ENCODE data around the gene MAPKAPK3. TPM values are rescaled to one million over a fixed set of nuclear protein-coding genes. Genes with fewer than 3 reads are reported as not detected.

Gene MAPKAPK3
- total RNA-seq, 4 donors from 2014 or later, result 21.3 to 37.8 (median 26.9) TPM

DNA sequence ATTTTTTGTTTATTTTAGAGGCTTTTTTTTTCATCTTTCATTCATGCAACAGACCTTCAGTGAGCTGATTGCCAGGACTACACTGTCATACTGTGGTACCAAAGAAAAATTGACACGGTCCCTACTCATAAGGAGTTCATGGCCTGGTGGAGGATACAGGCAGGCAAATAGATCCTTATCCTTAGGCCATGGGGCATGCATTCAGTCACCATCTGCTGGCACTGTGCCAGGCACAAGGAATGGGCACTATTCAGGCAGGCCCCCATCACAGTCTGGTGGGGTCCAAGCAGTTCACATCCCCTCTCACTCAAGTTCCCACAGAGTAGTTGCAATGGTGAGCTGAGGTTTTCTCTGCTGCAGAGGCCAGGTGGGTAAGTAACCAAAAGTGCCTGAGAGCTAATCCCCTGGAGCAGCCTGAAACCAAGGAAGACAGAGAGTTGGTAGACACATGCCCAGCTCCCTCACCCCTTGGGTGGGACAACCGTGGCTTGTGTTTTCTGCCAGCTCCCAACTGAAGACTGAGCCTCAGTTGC lies 22.6 kb upstream of the MAPKAPK3 start:
- no peak for DNase-seq
- WGBS, 2 donors (ENCODE audit: low coverage in 1 of 2), result 39 to 57% methylated on average over 2 of the region's 2 CpGs
- Histone ChIP-seq H3K4me3 (no peak overlapping the region), H3K4me1 (peaks cover 5 to 19% (median 13%) of the 10 kb centered on the region in 4 donors), H3K27ac (no peak overlapping the region), H3K9me3 (no peaks in the 10 kb centered on the region), H3K36me3 (no peaks in the 10 kb centered on the region), H3K27me3 (no peaks in the 10 kb centered on the region)
- TF ChIP-seq EP300 (IDR thresholded peaks at IDR 0.05; ENCODE audit: low read depth) (no peak), POLR2A (IDR thresholded peaks at IDR 0.05) (no peak), POLR2AphosphoS5 (IDR thresholded peaks at IDR 0.05) (no peak)
- TF ChIP-seq, protein P1, sequence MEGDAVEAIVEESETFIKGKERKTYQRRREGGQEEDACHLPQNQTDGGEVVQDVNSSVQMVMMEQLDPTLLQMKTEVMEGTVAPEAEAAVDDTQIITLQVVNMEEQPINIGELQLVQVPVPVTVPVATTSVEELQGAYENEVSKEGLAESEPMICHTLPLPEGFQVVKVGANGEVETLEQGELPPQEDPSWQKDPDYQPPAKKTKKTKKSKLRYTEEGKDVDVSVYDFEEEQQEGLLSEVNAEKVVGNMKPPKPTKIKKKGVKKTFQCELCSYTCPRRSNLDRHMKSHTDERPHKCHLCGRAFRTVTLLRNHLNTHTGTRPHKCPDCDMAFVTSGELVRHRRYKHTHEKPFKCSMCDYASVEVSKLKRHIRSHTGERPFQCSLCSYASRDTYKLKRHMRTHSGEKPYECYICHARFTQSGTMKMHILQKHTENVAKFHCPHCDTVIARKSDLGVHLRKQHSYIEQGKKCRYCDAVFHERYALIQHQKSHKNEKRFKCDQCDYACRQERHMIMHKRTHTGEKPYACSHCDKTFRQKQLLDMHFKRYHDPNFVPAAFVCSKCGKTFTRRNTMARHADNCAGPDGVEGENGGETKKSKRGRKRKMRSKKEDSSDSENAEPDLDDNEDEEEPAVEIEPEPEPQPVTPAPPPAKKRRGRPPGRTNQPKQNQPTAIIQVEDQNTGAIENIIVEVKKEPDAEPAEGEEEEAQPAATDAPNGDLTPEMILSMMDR (IDR thresholded peaks at IDR 0.05), result no peak
- intact Hi-C loops (cut with DNase I; ENCODE audit: low total_unique reads) (no loop called here), in situ Hi-C loops (cut with MboI; ENCODE audit: low pct_ligation_motif_present in 1 of 4, low pct_unique_long_range_greater_than_20kb in 1 of 4, low sequenced_read_pairs in 3 of 4) (no loop called here)

DNA sequence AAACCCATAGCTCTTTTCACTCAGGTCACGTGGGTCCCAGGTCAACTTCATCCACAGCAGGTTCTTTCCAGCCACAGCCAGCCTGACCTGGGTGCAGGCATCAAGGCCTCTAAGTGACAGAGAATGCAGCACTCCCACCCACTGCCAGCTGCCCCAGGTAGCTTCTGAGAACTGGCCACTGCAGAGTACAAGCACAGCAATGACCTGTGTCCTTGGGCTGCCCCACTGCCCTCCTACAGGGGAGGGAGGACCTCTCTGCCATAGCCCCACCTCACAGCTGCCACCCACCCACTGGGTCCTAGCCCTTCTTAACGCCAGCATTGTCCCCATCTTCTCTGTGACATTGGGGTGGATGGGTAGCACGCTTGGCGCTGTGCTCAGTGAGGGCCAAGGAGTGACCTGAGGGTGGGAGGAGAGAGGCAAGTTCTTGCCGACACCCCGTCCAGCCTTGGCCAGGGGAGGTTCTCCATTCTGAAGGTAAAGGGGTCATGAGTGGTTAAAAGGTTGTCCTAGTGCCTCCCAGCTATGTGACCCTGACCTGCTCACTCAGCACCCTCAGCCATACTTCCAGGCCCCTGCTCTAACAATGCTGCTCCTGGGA lies 17.7 kb upstream of the MAPKAPK3 start:
- no peaks in the 10 kb centered on the region for H3K36me3 ChIP-seq
- no peaks in the 10 kb centered on the region for H3K27me3 ChIP-seq
- H3K27ac ChIP-seq, result peak overlapping the region in 3 of 4 donors; percentile 91 to 97 (median 92)
- TF ChIP-seq POLR2AphosphoS5 (IDR thresholded peaks at IDR 0.05) (no peak), EP300 (IDR thresholded peaks at IDR 0.05; ENCODE audit: low read depth) (no peak), POLR2A (IDR thresholded peaks at IDR 0.05) (no peak)
- TF ChIP-seq, protein P1 (IDR thresholded peaks at IDR 0.05), result no peak
- intact Hi-C loops (cut with DNase I; ENCODE audit: low total_unique reads) (no loop called here), in situ Hi-C loops (cut with MboI; ENCODE audit: low pct_ligation_motif_present in 1 of 4, low pct_unique_long_range_greater_than_20kb in 1 of 4, low sequenced_read_pairs in 3 of 4) (no loop called here)
- H3K9me3 ChIP-seq, result no peaks in the 10 kb centered on the region
- no peak for DNase-seq
- 93% methylated on average over 6 of the region's 6 CpGs; no CpG with 5 or more reads in 1 of the 2 donors for WGBS, 2 donors (ENCODE audit: low coverage in 1 of 2)
- H3K4me3 ChIP-seq, result no peak overlapping the region
- H3K4me1 ChIP-seq, result peaks cover 31 to 48% (median 41%) of the 10 kb centered on the region in 4 donors

DNA sequence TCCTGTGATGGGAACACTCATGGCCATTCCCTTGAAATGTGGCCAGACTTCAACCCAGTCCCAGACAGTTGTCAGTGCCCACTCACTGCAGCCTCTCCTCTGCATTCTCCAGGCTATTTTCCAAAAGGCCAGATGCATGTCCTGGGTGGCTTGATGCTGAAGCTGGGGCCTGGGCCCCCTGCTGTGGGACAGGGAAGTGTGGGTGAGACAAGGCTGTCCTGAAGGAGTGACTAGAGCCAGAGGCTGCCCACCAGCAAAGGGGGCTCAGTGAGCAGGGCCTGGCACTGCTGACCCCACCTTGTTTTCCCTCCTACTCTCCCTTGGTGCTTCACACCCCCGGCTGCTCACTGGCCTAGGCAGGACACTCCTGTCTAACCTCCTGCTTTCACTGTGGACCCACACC lies 17.2 kb upstream of the MAPKAPK3 start:
- no peak for DNase-seq
- peak overlapping the region; percentile 91 to 98 (median 94) for H3K27ac ChIP-seq
- 86% methylated on average over 1 of the region's 1 CpG; no CpG with 5 or more reads in 1 of the 2 donors for WGBS, 2 donors (ENCODE audit: low coverage in 1 of 2)
- no peak overlapping the region for H3K4me3 ChIP-seq
- intact Hi-C loops (cut with DNase I; ENCODE audit: low total_unique reads) (no loop called here), in situ Hi-C loops (cut with MboI; ENCODE audit: low pct_ligation_motif_present in 1 of 4, low pct_unique_long_range_greater_than_20kb in 1 of 4, low sequenced_read_pairs in 3 of 4) (loop anchor here in 2 of 4 donors (25.0 kb wide), 1 partner anchor 788 kb away; the partner anchor contains the start of genes MANF (in 2 of the 2) and RBM15B (in 2 of the 2))
- no peaks in the 10 kb centered on the region for H3K27me3 ChIP-seq
- peaks cover 31 to 53% (median 42%) of the 10 kb centered on the region in 4 donors for H3K4me1 ChIP-seq
- no peaks in the 10 kb centered on the region for H3K36me3 ChIP-seq
- H3K9me3 ChIP-seq, result no peaks in the 10 kb centered on the region
- TF ChIP-seq, protein P1 (IDR thresholded peaks at IDR 0.05), result no peak
- TF ChIP-seq POLR2AphosphoS5 (IDR thresholded peaks at IDR 0.05) (no peak), POLR2A (IDR thresholded peaks at IDR 0.05) (no peak), EP300 (IDR thresholded peaks at IDR 0.05; ENCODE audit: low read depth) (no peak)

DNA sequence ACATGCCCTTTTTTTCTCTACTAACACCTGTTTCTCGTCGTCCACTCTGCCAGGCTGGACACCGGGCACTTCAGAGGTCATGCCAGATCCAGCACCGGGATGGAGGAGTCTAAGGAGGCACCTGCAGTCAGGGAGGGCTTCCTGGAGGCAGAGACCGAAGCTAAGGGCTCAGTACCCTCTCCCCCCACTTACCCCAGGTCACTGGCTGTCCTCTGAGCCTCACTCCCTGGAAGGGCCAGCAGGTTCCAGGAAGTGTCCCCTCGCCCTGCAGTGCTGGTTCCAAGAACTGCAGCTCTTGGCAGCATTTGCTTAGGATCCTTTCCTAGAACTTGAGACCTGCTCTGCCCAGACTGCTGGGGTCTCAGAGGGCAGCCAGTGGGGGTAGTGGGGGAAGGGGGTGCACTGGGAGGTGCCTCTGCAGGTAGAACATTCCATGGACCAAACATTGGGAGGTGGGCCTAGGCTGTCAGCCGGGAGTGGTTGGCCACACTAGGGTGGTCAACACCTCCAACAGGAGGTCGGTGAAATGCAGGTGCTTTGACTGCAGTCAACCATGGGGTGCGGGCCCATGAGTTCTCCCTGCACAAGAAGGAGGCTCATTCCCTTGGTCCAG lies 16.7 kb upstream of the MAPKAPK3 start:
- Histone ChIP-seq H3K4me1 (peaks cover 31 to 54% (median 44%) of the 10 kb centered on the region in 4 donors), H3K36me3 (no peaks in the 10 kb centered on the region), H3K27ac (peak overlapping the region; percentile 91 to 98 (median 94)), H3K4me3 (no peak overlapping the region), H3K9me3 (no peaks in the 10 kb centered on the region), H3K27me3 (no peaks in the 10 kb centered on the region)
- intact Hi-C loops (cut with DNase I; ENCODE audit: low total_unique reads), result no loop called here
- DNase-seq, result no peak
- in situ Hi-C loops (cut with MboI; ENCODE audit: low pct_ligation_motif_present in 1 of 4, low pct_unique_long_range_greater_than_20kb in 1 of 4, low sequenced_read_pairs in 3 of 4), result loop anchor here in 2 of 4 donors (25.0 kb wide), 1 partner anchor 787 kb away; the partner anchor contains the start of genes MANF (in 2 of the 2) and RBM15B (in 2 of the 2)
- 70 to 76% methylated on average over 2 to 9 of the region's 9 CpGs for WGBS, 2 donors (ENCODE audit: low coverage in 1 of 2)
- no peak for TF ChIP-seq POLR2AphosphoS5 (IDR thresholded peaks at IDR 0.05)
- TF ChIP-seq, protein P1 (IDR thresholded peaks at IDR 0.05), result no peak
